Measurements from ENCODE around the gene FAM3C. TPM values are rescaled to one million over a fixed set of nuclear protein-coding genes. Genes with fewer than 3 reads are reported as not detected.
"Not testable (repeated sequence)": the region's sequence is repeated elsewhere in the genome, so short reads cannot be mapped to it uniquely, and the experiment has no call there.

The FAM3C gene
- total RNA-seq, 4 donors from 2014 or later, result 27.4 to 48.1 (median 31.8) TPM

DNA sequence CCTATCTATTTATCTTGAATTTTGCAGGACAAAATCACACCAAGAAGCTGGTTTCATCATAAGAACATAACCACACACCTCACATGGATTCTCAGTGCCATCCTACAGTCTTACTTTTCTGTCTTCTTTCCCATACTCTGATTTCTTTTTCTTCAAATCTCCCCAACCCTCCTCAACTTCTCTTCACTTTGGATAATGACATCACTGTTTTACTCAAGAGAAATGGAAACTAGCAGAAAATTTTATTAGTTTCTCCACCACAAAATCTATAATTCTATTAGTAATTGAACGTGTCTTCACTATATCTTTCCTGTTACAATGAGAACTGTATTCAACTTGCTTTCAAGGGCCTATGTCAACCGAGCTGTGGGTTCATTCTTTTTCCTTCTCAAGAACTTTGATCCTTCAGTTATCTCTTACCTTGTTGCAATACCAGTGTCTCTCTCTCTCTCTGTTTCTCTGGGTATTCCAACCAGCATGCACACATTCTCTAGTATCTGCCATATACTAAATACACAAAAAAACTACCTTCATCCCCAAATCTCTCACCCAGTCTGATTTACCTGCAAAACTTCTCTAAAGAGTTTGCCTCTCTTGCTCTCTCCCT lies 35.4 kb upstream of the FAM3C start:
- no peaks in the 10 kb centered on the region for H3K9me3 ChIP-seq
- TF ChIP-seq POLR2AphosphoS5 (IDR thresholded peaks at IDR 0.05) (no peak), POLR2A (IDR thresholded peaks at IDR 0.05) (no peak), EP300 (IDR thresholded peaks at IDR 0.05) (no peak)
- TF ChIP-seq, protein P1, sequence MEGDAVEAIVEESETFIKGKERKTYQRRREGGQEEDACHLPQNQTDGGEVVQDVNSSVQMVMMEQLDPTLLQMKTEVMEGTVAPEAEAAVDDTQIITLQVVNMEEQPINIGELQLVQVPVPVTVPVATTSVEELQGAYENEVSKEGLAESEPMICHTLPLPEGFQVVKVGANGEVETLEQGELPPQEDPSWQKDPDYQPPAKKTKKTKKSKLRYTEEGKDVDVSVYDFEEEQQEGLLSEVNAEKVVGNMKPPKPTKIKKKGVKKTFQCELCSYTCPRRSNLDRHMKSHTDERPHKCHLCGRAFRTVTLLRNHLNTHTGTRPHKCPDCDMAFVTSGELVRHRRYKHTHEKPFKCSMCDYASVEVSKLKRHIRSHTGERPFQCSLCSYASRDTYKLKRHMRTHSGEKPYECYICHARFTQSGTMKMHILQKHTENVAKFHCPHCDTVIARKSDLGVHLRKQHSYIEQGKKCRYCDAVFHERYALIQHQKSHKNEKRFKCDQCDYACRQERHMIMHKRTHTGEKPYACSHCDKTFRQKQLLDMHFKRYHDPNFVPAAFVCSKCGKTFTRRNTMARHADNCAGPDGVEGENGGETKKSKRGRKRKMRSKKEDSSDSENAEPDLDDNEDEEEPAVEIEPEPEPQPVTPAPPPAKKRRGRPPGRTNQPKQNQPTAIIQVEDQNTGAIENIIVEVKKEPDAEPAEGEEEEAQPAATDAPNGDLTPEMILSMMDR (IDR thresholded peaks at IDR 0.05), result no peak
- WGBS, 2 donors (ENCODE audit: low coverage in 1 of 2), result 90 to 92% methylated on average over 2 of the region's 2 CpGs

DNA sequence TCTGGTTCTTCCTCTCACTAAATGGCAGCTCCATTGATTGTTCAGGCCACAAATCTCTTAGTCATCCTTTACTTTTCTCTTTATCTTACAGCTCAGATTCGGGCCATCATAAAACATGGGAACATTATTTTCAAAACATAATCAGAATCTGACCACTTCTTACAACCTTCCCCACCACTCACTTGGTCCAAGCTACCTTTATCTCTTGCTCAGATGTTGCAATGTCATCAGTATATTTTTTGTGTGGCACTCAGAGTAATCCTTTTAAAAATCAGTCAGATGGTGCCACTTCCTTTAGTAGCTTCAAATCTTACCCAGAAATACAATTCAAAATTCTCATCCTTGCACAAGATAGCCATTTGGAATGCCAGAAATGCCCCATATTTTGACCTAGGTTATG lies 34.5 kb upstream of the FAM3C start:
- TF ChIP-seq, protein P1 (IDR thresholded peaks at IDR 0.05), result no peak
- TF ChIP-seq POLR2AphosphoS5 (IDR thresholded peaks at IDR 0.05) (no peak), EP300 (IDR thresholded peaks at IDR 0.05) (no peak)
- ATAC-seq, result no peak
- Histone ChIP-seq H3K27ac (no peak overlapping the region), H3K36me3 (no peaks in the 10 kb centered on the region), H3K4me1 (no peaks in the 10 kb centered on the region), H3K9me3 (no peaks in the 10 kb centered on the region), H3K27me3 (no peaks in the 10 kb centered on the region), H3K4me3 (no peak overlapping the region)
- WGBS, 2 donors (ENCODE audit: low coverage in 1 of 2), result 86 to 100% methylated on average over 1 of the region's 1 CpG

More for the DNA sequence above, 35.4 kb upstream of the FAM3C start:
- Histone ChIP-seq H3K4me1 (no peaks in the 10 kb centered on the region), H3K27ac (no peak overlapping the region), H3K27me3 (no peaks in the 10 kb centered on the region), H3K36me3 (no peaks in the 10 kb centered on the region), H3K4me3 (no peak overlapping the region)
- no peak for ATAC-seq

DNA sequence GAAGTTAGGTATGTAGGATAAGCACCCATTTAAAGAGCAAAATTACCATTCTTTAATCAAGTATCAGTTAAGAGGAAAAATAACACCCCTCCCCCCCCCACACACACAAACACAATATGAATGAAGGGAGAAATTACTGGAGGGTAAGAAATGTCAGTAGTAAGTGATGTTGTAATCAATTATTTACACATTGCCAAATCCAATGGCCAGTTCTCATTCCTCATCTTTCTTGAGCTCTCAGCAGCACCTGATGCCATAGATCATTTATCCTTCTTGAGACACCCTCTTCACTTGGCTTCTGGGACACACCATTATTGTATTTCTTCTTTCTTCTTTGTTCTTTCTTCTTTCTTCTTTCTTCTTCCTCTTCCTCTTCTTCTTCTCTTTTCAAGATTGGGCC lies 33.7 kb upstream of the FAM3C start:
- H3K4me3 ChIP-seq, result no peak overlapping the region
- no peak for ATAC-seq
- no peak for TF ChIP-seq POLR2AphosphoS5 (IDR thresholded peaks at IDR 0.05)
- TF ChIP-seq EP300 (IDR thresholded peaks at IDR 0.05), result no peak
- TF ChIP-seq POLR2A (IDR thresholded peaks at IDR 0.05), result no peak
- TF ChIP-seq, protein P1 (IDR thresholded peaks at IDR 0.05), result no peak

DNA sequence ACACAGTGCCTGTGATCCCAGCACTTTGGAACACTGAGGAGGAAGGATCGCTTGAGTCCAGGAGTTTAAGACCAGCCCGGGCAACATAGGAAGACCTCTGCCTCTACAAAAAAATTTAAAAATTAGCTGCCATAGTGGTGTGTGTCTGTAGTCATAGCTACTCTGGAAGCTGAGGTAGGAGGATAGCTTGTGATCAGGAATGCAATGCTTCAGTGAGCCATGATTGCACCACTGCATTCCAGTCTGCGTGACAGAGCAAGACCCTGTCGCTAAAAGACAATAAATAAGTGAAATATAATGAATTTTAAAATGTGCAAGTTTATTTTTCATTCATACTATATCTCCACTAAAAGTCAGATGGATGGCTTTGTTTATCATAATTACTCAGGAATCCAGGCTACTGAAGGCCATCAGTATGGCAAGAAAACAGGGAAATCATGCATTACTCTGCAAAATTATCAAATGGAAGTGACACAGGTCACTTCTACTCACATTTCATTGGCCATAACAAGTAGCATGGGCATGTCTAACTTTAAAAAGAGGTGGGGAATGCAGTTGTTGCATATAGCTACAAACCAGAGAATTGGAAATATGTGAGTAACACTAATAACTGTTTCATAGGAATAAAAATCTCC lies 32.9 kb upstream of the FAM3C start:
- 71 to 82% methylated on average over 4 of the region's 4 CpGs for WGBS, 2 donors (ENCODE audit: low coverage in 1 of 2)
- no peak for TF ChIP-seq POLR2A (IDR thresholded peaks at IDR 0.05)
- TF ChIP-seq, protein P1 (IDR thresholded peaks at IDR 0.05), result no peak
- TF ChIP-seq POLR2AphosphoS5 (IDR thresholded peaks at IDR 0.05), result no peak
- no peak for TF ChIP-seq EP300 (IDR thresholded peaks at IDR 0.05)

More for the DNA sequence above, 33.7 kb upstream of the FAM3C start:
- Histone ChIP-seq H3K27ac (no peak overlapping the region), H3K4me1 (no peaks in the 10 kb centered on the region), H3K27me3 (no peaks in the 10 kb centered on the region), H3K9me3 (no peaks in the 10 kb centered on the region), H3K36me3 (no peaks in the 10 kb centered on the region)

DNA sequence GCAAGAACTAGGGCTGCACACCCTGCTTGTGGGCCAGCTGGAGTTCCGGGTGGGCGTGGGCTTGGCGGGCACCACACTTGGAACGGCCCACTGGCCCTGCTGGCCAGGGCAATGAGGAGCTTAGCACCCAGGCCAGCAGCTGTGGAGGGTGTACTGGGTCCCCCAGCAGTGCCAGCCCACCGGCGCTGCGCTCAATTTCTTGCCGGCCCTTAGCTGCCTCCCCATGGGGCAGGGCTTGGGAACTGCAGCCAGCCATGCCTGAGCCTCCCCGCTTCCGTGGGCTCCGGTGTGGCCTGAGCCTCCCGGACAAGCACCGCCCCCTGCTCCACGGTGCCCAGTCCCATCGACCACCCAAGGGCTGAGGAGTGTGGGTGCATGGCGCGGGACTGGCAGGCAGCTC lies 25.6 kb upstream of the FAM3C start:
- H3K36me3 ChIP-seq, H3K27me3 ChIP-seq, H3K27ac ChIP-seq, H3K9me3 ChIP-seq, H3K4me1 ChIP-seq, ATAC-seq, H3K4me3 ChIP-seq: not testable (repeated sequence)
- WGBS, 2 donors (ENCODE audit: low coverage in 1 of 2), result no CpG with 5 or more reads among the region's 17 CpGs

More for the DNA sequence above, 32.9 kb upstream of the FAM3C start:
- Histone ChIP-seq H3K4me1 (no peaks in the 10 kb centered on the region), H3K27ac (no peak overlapping the region), H3K9me3 (no peaks in the 10 kb centered on the region), H3K36me3 (no peaks in the 10 kb centered on the region), H3K4me3 (no peak overlapping the region), H3K27me3 (no peaks in the 10 kb centered on the region)
- ATAC-seq, result no peak

Data from gastroesophageal sphincter (tissue), 4 donors.